Thymus (tissue), 14 donors: ENCODE results near the gene FBXL5. TPM values are rescaled to one million over a fixed set of nuclear protein-coding genes. Genes with fewer than 3 reads are reported as not detected.

Experiments
- DNase-seq, 9 donors: peaks; one replicate each; pipeline ENCODE4 v3.0.0-alpha.2; 2013; ENCODE audit warnings: low spot score in 9 of 9, low read depth in 6 of 9, missing footprints in 1 of 9
- H3K27ac ChIP-seq, 2 donors: one replicate each; pipeline ENCODE4 v1.5.1; 2013; ENCODE audit warnings: control low read depth in 1 of 2, low read depth in 1 of 2, low read length in 1 of 2, mild to moderate bottlenecking in 1 of 2, moderate library complexity in 1 of 2
- H3K27me3 ChIP-seq, 2 donors: one replicate each; pipeline ENCODE4 v1.5.1; 2013; ENCODE audit warnings: low read length in 1 of 2; ENCODE audit not compliant: control insufficient read depth in 2 of 2, insufficient read depth in 1 of 2
- H3K36me3 ChIP-seq, 2 donors: one replicate each; pipeline ENCODE4 v1.5.1; 2013; ENCODE audit warnings: low read length in 1 of 2, mild to moderate bottlenecking in 1 of 2, moderate library complexity in 1 of 2; ENCODE audit not compliant: control insufficient read depth in 2 of 2, insufficient read depth in 2 of 2
- H3K4me1 ChIP-seq, 2 donors: one replicate each; pipeline ENCODE4 v1.5.1; 2013; ENCODE audit warnings: low read length in 2 of 2; ENCODE audit not compliant: control insufficient read depth in 2 of 2, insufficient read depth in 2 of 2
- H3K4me3 ChIP-seq, 2 donors: one replicate each; pipeline ENCODE4 v1.5.1; 2013; ENCODE audit warnings: low read length in 2 of 2, control low read depth in 1 of 2, mild to moderate bottlenecking in 1 of 2
- H3K9me3 ChIP-seq, 2 donors: one replicate each; pipeline ENCODE4 v1.5.1; 2013; ENCODE audit warnings: low read length in 1 of 2, mild to moderate bottlenecking in 1 of 2; ENCODE audit not compliant: control insufficient read depth in 2 of 2, insufficient read depth in 1 of 2
- WGBS: extraction: QIAGEN DNeasy Blood & Tissue Kit; methylation state at CpG from one replicate; pipeline ENCODE4 v1.1.7; 2013; 5-methylcytosine and 5-hydroxymethylcytosine counted together
- long read RNA-seq, 10 donors: transcript quantifications; one replicate each; lab custom pipeline, GENCODE V29; 2026
- polyA plus RNA-seq: library from polyadenylated mRNA; stranded (reverse); fragments of 200-250 nt; gene quantifications from one replicate; pipeline ENCODE4 v1.2.3, GENCODE V29; 2013
- total RNA-seq: library from RNA; stranded (reverse); fragments of 120-200 nt; gene quantifications from one replicate; pipeline ENCODE4 v1.2.4, GENCODE V29; 2013
- donor health status: healthy.

The FBXL5 gene, protein sequence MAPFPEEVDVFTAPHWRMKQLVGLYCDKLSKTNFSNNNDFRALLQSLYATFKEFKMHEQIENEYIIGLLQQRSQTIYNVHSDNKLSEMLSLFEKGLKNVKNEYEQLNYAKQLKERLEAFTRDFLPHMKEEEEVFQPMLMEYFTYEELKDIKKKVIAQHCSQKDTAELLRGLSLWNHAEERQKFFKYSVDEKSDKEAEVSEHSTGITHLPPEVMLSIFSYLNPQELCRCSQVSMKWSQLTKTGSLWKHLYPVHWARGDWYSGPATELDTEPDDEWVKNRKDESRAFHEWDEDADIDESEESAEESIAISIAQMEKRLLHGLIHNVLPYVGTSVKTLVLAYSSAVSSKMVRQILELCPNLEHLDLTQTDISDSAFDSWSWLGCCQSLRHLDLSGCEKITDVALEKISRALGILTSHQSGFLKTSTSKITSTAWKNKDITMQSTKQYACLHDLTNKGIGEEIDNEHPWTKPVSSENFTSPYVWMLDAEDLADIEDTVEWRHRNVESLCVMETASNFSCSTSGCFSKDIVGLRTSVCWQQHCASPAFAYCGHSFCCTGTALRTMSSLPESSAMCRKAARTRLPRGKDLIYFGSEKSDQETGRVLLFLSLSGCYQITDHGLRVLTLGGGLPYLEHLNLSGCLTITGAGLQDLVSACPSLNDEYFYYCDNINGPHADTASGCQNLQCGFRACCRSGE
- total RNA-seq (66.7 TPM), polyA plus RNA-seq (72.6 TPM)
- long read RNA-seq, donor 1, partial matches to known transcripts, result 0 of 3 reads
- long read RNA-seq, donor 1, other reads (novel, unspliced or antisense), result 0 of 3 reads
- long read RNA-seq, donor 2, result 0 reads
- long read RNA-seq, donor 3, transcript FBXL5-201 (11 exons, 3,385 nt), result major isoform, 16 of 191 reads
- long read RNA-seq, donor 3, transcript FBXL5-205 (10 exons, 2,306 nt), result minor isoform, 6 of 191 reads
- long read RNA-seq, donor 3, partial matches to known transcripts, result 126 of 191 reads
- long read RNA-seq, donor 3, other reads (novel, unspliced or antisense), result 41 of 191 reads
- long read RNA-seq, donor 4, transcript FBXL5-201 (11 exons, 3,385 nt), result major isoform, 7 of 176 reads
- long read RNA-seq, donor 4, partial matches to known transcripts, result 167 of 176 reads
- long read RNA-seq, donor 4, other reads (novel, unspliced or antisense), result 0 of 176 reads
- long read RNA-seq, donor 5, transcript FBXL5-201 (11 exons, 3,385 nt), result major isoform, 14 of 196 reads
- long read RNA-seq, donor 5, partial matches to known transcripts, result 63 of 196 reads
- long read RNA-seq, donor 5, other reads (novel, unspliced or antisense), result 117 of 196 reads
- long read RNA-seq, donor 6, transcript FBXL5-201 (11 exons, 3,385 nt), result major isoform, 8 of 31 reads
- long read RNA-seq, donor 6, partial matches to known transcripts, result 0 of 31 reads
- long read RNA-seq, donor 6, other reads (novel, unspliced or antisense), result 19 of 31 reads
- long read RNA-seq, donor 7, transcript FBXL5-201 (11 exons, 3,385 nt), result major isoform, 16 of 34 reads
- long read RNA-seq, donor 7, partial matches to known transcripts, result 0 of 34 reads
- long read RNA-seq, donor 7, other reads (novel, unspliced or antisense), result 14 of 34 reads
- long read RNA-seq, donor 8, partial matches to known transcripts, result 5 of 16 reads
- long read RNA-seq, donor 8, other reads (novel, unspliced or antisense), result 6 of 16 reads
- long read RNA-seq, donor 9, partial matches to known transcripts, result 7 of 23 reads
- long read RNA-seq, donor 9, other reads (novel, unspliced or antisense), result 9 of 23 reads
- long read RNA-seq, donor 10, partial matches to known transcripts, result 0 of 16 reads
- long read RNA-seq, donor 10, other reads (novel, unspliced or antisense), result 11 of 16 reads

DNA sequence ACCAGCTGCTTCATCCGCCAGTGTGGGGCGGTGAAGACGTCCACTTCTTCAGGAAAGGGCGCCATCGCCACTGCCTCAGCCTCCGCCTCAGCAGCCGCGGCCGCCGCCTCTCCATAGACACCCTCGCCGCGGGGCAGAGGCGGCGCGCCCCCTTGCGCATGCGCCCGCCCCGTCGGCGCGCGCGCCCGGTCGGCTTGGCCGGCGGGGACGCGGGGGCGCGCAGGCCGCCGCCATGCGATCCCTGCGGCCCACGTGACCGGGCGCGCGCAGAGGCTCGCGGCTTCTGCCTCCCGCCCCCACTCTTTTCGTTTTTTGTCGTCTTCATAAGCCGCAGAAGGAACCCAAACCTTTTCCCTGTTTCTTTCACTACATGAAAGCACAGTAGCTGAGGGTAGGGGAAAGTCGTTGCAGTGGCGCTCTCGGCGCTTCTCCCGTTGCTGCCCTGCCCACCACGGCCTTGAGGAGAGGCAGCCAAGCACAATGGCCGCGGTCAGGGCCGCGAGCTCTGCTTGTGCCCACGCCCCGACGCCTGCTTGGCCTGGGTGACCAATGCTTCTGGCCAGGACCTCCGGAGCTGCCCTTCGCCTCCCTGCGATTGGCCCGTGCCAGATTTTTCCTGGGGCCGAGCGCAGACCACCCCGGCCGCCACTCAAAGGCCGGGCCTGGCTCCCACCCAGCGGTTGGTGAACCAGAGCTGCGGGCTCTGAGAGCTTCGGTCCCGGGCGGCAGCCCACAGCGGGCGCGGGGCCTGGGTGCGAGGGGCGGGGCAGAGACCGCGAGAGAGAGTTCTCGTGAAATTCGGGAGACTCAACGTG is at the start of gene FBXL5:
FBXL5 (minus strand) TSS at position 135 of the 815 bp plus-strand sequence; CDS start at position 65, 70 bp downstream.
- peak within 1 kb of the TSS; percentile 81 for H3K4me3 ChIP-seq
- H3K36me3 ChIP-seq, result no peaks in the 10 kb centered on the region
- H3K9me3 ChIP-seq, result no peaks in the 10 kb centered on the region
- peak; percentile 69 to 94 (median 86) for DNase-seq
- H3K4me1 ChIP-seq, result peaks cover 15 to 16% of the 10 kb centered on the region in 2 donors
- WGBS, result 10% methylated on average over 85 of the region's 85 CpGs
- peak within 1 kb of the TSS; percentile 98 for H3K27ac ChIP-seq
- no peaks in the 10 kb centered on the region for H3K27me3 ChIP-seq

DNA sequence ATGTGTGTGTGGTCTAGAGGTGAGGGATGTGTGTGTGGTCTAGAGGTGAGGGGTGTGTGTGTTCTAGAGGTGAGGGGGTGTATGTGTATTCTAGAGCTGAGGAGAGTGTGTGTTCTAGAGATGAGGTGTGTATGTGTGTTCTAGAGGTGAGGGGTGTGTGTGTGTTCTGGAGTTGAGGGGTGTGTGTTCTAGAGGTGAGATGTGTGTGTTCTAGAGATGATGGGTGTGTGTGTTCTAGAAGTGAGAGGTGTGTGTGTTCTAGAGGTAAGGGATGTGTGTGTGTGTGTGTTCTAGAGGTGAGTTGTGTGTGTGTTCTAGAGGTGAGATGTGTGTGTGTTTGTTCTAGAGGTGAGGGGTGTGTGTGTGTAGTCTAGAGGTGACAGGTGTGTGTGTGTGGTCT is 49.0 kb upstream of the FBXL5 start:
- H3K4me1 ChIP-seq, result peaks cover 0 to 10% of the 10 kb centered on the region in 2 donors
- H3K27ac ChIP-seq, result no peak overlapping the region

DNA sequence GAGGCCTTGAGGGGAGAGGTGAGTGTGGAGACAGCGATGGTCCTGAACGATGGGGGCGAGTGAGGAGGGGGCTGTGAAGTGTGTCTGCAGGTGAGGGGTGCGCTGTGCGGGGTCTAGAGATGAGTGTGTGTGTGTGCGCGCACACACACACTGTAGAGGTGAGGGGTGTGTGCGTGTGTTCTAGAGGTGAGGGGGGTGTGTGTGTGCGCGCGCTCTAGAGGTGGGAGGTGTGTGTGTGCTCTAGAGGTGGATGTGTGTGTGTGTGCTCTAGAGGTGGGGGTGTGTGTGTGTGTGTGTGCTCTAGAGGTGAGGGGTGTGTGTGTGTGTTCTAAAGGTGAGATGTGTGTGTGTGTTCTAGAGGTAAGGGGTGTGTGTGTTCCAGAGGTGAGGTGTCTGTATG is 48.3 kb upstream of the FBXL5 start:
- WGBS, result 94% methylated on average over 11 of the region's 11 CpGs
- peaks cover 0 to 8% of the 10 kb centered on the region in 2 donors for H3K9me3 ChIP-seq
- H3K4me3 ChIP-seq, result peak overlapping the region; percentile 51 to 54
- H3K4me1 ChIP-seq, result peaks cover 0 to 10% of the 10 kb centered on the region in 2 donors
- no peak overlapping the region for H3K27ac ChIP-seq
- DNase-seq, result no peak
- H3K36me3 ChIP-seq, result no peaks in the 10 kb centered on the region
- H3K27me3 ChIP-seq, result no peaks in the 10 kb centered on the region

More for the DNA sequence above, 49.0 kb upstream of the FBXL5 start:
- H3K9me3 ChIP-seq, result peaks cover 0 to 8% of the 10 kb centered on the region in 2 donors
- no peaks in the 10 kb centered on the region for H3K36me3 ChIP-seq
- no peak for DNase-seq
- no peaks in the 10 kb centered on the region for H3K27me3 ChIP-seq
- H3K4me3 ChIP-seq, result no peak overlapping the region

DNA sequence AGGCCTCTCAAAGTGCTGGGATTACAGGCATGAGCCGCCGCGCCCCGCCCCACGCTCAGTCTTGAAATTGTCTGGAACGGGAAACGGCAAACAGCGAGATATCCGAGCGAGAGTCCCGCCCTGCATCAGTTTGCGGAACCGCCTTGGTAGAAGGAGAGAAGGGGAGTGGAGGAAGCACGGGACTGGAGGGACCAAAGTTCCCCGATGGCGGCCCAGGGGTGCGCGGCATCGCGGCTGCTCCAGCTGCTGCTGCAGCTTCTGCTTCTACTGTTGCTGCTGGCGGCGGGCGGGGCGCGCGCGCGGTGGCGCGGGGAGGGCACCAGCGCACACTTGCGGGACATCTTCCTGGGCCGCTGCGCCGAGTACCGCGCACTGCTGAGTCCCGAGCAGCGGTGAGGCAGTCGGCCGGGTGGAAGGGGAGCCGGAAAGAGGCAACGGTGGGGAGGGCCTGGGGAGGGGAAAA is 47.8 kb upstream of the FBXL5 start, which contains the start of gene BST1:
BST1 (plus strand) TSS at position 125 of the 463 bp plus-strand sequence; CDS start at position 205, 80 bp downstream.
- Histone ChIP-seq H3K36me3 (no peaks in the 10 kb centered on the region), H3K9me3 (peaks cover 0 to 8% of the 10 kb centered on the region in 2 donors), H3K27ac (no peak within 1 kb of the TSS), H3K4me3 (peak within 1 kb of the TSS; percentile 51 to 54), H3K27me3 (no peaks in the 10 kb centered on the region), H3K4me1 (peaks cover 0 to 10% of the 10 kb centered on the region in 2 donors)
- WGBS, result 3% methylated on average over 43 of the region's 43 CpGs
- DNase-seq, result peak in 4 of 9 donors; percentile 25 to 72 (median 60)

DNA sequence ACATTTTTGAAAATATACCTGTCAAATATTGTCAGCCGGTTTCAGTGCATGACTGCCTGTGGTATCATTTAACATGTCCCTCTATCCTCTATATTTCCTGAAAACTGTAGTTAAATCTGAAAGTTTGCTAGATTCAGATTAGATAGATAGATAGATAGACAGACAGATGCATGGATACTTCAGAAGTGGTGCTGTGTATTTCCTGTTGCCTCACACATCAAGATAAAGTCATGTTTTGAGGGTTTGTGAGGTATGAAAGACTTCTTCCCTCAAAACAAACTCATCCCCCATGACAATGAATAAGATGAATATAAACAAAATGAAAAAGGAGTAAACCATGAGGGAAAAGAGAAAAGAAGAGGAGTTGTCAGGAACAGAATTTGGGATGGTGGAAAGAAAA is 41.7 kb upstream of the FBXL5 start:
- Histone ChIP-seq H3K4me1 (peaks cover 0 to 2% of the 10 kb centered on the region in 2 donors), H3K27me3 (no peaks in the 10 kb centered on the region), H3K9me3 (no peaks in the 10 kb centered on the region), H3K36me3 (no peaks in the 10 kb centered on the region), H3K4me3 (no peak overlapping the region), H3K27ac (no peak overlapping the region)
- no peak for DNase-seq
- WGBS, result 96% methylated on average over 1 of the region's 1 CpG

DNA sequence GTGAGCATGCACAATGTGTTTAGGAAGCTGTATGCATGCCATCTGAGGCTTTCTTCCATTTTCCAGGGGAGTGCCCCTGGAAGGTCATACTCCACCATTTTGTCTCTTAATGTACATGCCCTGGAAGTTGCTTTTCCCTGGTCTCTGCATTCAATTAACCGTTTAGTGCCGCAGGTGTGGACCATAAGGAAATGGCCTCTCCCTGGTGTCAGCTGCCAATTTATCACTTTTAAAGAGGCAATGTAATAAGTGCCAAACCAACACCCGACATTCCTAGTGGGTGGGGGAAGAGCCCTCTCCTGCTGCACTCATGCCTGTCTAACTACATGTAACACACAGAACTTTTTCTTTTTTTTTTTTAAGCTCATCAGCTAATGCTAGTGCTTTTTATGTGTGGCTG is 40.6 kb upstream of the FBXL5 start:
- WGBS, result 96% methylated on average over 3 of the region's 3 CpGs
- Histone ChIP-seq H3K27ac (no peak overlapping the region), H3K4me1 (peaks cover 0 to 2% of the 10 kb centered on the region in 2 donors), H3K36me3 (no peaks in the 10 kb centered on the region), H3K4me3 (no peak overlapping the region), H3K9me3 (no peaks in the 10 kb centered on the region), H3K27me3 (no peaks in the 10 kb centered on the region)
- no peak for DNase-seq

DNA sequence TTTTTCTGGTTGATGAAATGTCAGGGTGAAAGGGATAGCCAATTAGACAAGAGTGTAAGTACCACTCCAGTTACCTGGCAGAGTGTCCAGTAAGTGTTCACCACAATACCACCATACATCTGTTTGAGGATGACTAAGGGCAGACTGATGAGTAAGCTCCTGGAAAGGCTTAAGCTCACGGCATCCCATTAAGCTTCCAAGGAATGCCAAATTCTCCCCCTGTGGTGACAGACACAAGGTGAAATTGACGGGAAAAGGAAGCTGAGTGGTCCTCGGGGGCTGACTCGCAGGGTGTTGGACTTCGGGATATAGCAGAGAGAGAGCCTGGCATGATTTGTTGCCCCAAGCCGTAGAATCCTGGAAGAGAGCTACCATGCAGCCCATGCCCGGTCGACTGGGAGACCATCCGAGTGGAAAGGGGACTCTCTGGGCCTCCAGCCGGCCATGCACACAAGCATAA is 40.1 kb upstream of the FBXL5 start:
- Histone ChIP-seq H3K9me3 (no peaks in the 10 kb centered on the region), H3K27ac (no peak overlapping the region), H3K4me1 (peaks cover 0 to 2% of the 10 kb centered on the region in 2 donors), H3K27me3 (no peaks in the 10 kb centered on the region), H3K4me3 (no peak overlapping the region), H3K36me3 (no peaks in the 10 kb centered on the region)
- DNase-seq, result no peak
- 99% methylated on average over 10 of the region's 10 CpGs for WGBS
